Natural killer cell (primary cell): ENCODE measurements around the gene AGAP2. TPM values are rescaled to one million over a fixed set of nuclear protein-coding genes. Genes with fewer than 3 reads are reported as not detected.
"Not testable (repeated sequence)": the region's sequence is repeated elsewhere in the genome, so short reads cannot be mapped to it uniquely, and the experiment has no call there.

Experiments
- ATAC-seq, 3 donors: fragments of 150-1000 bp in 2 of 3; fragments of 200-7000 bp in 1 of 3; cut with Tn5 transposase; 1 replicate in 1 of 3; 2 replicates in 2 of 3; pipeline ENCODE4 v1.10.0; 2021; ENCODE audit warnings: mild to moderate bottlenecking in 2 of 3, moderate library complexity in 2 of 3
- DNase-seq, 2 donors: peaks; one replicate each; pipeline versions ENCODE4 v3.0.0 to v3.0.0-alpha.2; 2013 to 2021; ENCODE audit warnings: mixed read lengths in 1 of 2
- H3K27ac ChIP-seq: one replicate; pipeline ENCODE4 v1.5.1; 2013; ENCODE audit warnings: mild to moderate bottlenecking, low read length
- H3K27me3 ChIP-seq: one replicate; pipeline ENCODE4 v1.6.1; 2013; ENCODE audit warnings: low read length; ENCODE audit not compliant: control insufficient read depth, insufficient read depth
- H3K36me3 ChIP-seq: one replicate; pipeline ENCODE4 v1.6.1; 2013; ENCODE audit warnings: low read length; ENCODE audit not compliant: control insufficient read depth, insufficient read depth
- H3K4me1 ChIP-seq: one replicate; pipeline ENCODE4 v1.6.1; 2013; ENCODE audit warnings: low read length; ENCODE audit not compliant: control insufficient read depth, insufficient read depth
- H3K4me3 ChIP-seq: one replicate; pipeline ENCODE4 v1.5.1; 2013; ENCODE audit warnings: low read length
- H3K9me3 ChIP-seq: one replicate; pipeline ENCODE4 v1.6.1; 2013; ENCODE audit warnings: low read length; ENCODE audit not compliant: control insufficient read depth, insufficient read depth
- H3K27ac Mint-ChIP-seq, 2 donors: one replicate each; pipeline ENCODE4 v1.8.0; 2022; ENCODE audit warnings: mild to moderate bottlenecking in 2 of 2, mixed read lengths in 2 of 2, moderate library complexity in 1 of 2
- H3K27me3 Mint-ChIP-seq, 2 donors: one replicate each; pipeline ENCODE4 v1.8.0; 2022; ENCODE audit warnings: low read depth in 2 of 2, mixed read lengths in 2 of 2
- H3K36me3 Mint-ChIP-seq: one replicate; pipeline ENCODE4 v1.8.0; 2022; ENCODE audit warnings: mixed read lengths
- H3K4me1 Mint-ChIP-seq, 2 donors: one replicate each; pipeline ENCODE4 v1.8.0; 2022; ENCODE audit warnings: mixed read lengths in 2 of 2
- H3K4me3 Mint-ChIP-seq: one replicate; pipeline ENCODE4 v1.8.0; 2022; ENCODE audit warnings: mild to moderate bottlenecking, moderate library complexity, mixed read lengths
- H3K9me3 Mint-ChIP-seq, 2 donors: one replicate each; pipeline ENCODE4 v1.8.0; 2022; ENCODE audit warnings: mixed read lengths in 2 of 2
- WGBS: methylation state at CpG from one replicate; pipeline ENCODE4 v1.1.7; 2013; ENCODE audit warnings: missing lambda C conversion rate; ENCODE audit not compliant: insufficient coverage; 5-methylcytosine and 5-hydroxymethylcytosine counted together
- intact Hi-C: fragments of 100-400 bp; cut with micrococcal nuclease; formaldehyde crosslinking; loops from one replicate; pipeline ENCODE4 v1.14.2; 2022
- total RNA-seq, 4 donors: library from RNA; stranded (reverse); fragments of 120-200 nt in 1 of 4; gene quantifications; one replicate each; pipeline versions ENCODE4 v1.2.3 to v1.2.4, GENCODE V29; 2013 to 2022
- TF ChIP-seq, protein P1 (sequence below): fragments of 200-600 bp; IDR thresholded peaks from one replicate; pipeline ENCODE4 v1.8.0; 2022; ENCODE audit warnings: antibody characterized with exemption

Gene AGAP2
- total RNA-seq, 3 donors from 2014 or later (not counting 1 experiment from before 2014, with no cell fraction given): 54.1 to 63.5 (median 54.8) TPM

DNA sequence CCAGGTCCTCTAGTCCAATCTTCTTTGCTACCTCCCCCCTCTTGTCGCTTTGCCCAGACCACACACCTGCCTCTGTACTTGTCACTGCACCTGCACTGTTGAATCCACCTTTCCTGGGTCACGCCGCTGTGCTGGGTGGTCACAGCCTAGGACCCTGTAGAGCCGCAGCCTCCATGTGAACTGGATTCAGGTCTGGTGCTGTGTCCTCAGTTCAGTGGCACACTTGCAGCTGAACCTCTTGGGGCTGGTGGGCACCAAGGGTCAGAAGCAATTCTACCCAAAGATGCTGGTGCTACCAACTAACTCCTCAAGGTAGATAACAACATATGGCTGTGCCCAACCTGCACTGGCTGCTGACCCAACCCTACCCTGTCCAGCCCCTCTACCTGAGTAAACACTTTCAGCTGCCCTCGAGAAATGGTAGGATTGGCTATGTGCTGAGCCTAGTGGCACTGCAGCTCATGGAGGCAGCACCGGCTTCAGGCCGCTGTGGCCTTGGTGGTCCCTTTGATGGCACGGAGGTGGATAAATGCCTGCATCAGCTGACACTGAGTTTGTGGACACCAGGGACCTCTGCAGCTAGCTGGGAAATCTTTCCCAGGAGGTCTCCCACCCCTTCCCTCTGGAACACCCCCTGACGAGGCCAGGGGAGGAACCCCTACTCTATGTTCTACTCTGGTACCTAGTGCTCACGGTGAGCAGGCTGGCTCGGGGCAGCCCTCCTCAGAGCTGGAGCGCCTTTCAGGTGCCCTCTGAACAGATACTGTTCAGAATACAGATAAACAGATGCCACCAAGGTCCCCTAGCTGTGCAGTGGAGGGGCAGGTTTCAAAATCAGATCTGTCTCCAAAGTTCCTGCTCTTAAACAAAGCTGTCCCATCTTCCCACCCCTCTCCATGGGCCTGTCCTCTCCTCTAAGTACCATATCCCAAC is 14.3 kb downstream of the AGAP2 start:
- Mint-ChIP-seq H3K36me3 (peaks cover 5% of the 10 kb centered on the region), H3K9me3 (no peaks in the 10 kb centered on the region), H3K4me1 (peaks cover 17 to 19% of the 10 kb centered on the region in 2 donors), H3K27ac (peak overlapping the region; percentile 58 to 74), H3K27me3 (no peaks in the 10 kb centered on the region), H3K4me3 (no peak overlapping the region)
- Histone ChIP-seq H3K4me1 (peaks cover 6% of the 10 kb centered on the region), H3K27ac (no peak overlapping the region), H3K4me3 (no peak overlapping the region), H3K9me3 (no peaks in the 10 kb centered on the region), H3K27me3 (no peaks in the 10 kb centered on the region), H3K36me3 (peaks cover 53% of the 10 kb centered on the region)
- 94% methylated on average over 12 of the region's 12 CpGs for WGBS
- intact Hi-C loops: no loop called here
- no peak for ATAC-seq
- TF ChIP-seq, protein P1, sequence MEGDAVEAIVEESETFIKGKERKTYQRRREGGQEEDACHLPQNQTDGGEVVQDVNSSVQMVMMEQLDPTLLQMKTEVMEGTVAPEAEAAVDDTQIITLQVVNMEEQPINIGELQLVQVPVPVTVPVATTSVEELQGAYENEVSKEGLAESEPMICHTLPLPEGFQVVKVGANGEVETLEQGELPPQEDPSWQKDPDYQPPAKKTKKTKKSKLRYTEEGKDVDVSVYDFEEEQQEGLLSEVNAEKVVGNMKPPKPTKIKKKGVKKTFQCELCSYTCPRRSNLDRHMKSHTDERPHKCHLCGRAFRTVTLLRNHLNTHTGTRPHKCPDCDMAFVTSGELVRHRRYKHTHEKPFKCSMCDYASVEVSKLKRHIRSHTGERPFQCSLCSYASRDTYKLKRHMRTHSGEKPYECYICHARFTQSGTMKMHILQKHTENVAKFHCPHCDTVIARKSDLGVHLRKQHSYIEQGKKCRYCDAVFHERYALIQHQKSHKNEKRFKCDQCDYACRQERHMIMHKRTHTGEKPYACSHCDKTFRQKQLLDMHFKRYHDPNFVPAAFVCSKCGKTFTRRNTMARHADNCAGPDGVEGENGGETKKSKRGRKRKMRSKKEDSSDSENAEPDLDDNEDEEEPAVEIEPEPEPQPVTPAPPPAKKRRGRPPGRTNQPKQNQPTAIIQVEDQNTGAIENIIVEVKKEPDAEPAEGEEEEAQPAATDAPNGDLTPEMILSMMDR: no peak
- peak in 1 of 2 donors; percentile 12 for DNase-seq

DNA sequence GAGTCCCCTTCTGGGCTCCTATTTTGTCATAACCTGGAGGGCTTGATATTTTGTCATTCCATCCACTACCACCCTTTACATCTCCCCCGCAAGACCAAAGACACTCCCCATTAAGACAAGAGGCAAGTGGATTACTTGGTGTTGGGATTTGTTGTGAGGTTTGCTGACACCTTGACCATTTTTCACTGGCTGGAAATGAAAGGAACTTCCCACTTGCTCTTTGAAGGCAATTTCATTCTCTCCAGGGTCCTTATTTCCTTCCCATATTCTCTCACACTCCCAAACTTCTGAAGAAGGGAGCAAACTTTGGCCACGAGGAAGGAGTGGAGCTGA is 14.9 kb downstream of the AGAP2 start:
- Histone ChIP-seq H3K27me3 (no peaks in the 10 kb centered on the region), H3K36me3 (peaks cover 55% of the 10 kb centered on the region), H3K9me3 (no peaks in the 10 kb centered on the region), H3K4me1 (peaks cover 6% of the 10 kb centered on the region), H3K4me3 (no peak overlapping the region), H3K27ac (no peak overlapping the region)
- no CpG with 5 or more reads among the region's 2 CpGs for WGBS
- H3K9me3 Mint-ChIP-seq: no peaks in the 10 kb centered on the region
- peaks cover 17 to 19% of the 10 kb centered on the region in 2 donors for H3K4me1 Mint-ChIP-seq
- no peaks in the 10 kb centered on the region for H3K27me3 Mint-ChIP-seq
- TF ChIP-seq, protein P1: no peak
- DNase-seq (peak in 1 of 2 donors; percentile 3), ATAC-seq (no peak)
- no peak overlapping the region for H3K4me3 Mint-ChIP-seq
- intact Hi-C loops: no loop called here
- H3K36me3 Mint-ChIP-seq: peaks cover 9% of the 10 kb centered on the region
- peak overlapping the region; percentile 58 to 74 for H3K27ac Mint-ChIP-seq

DNA sequence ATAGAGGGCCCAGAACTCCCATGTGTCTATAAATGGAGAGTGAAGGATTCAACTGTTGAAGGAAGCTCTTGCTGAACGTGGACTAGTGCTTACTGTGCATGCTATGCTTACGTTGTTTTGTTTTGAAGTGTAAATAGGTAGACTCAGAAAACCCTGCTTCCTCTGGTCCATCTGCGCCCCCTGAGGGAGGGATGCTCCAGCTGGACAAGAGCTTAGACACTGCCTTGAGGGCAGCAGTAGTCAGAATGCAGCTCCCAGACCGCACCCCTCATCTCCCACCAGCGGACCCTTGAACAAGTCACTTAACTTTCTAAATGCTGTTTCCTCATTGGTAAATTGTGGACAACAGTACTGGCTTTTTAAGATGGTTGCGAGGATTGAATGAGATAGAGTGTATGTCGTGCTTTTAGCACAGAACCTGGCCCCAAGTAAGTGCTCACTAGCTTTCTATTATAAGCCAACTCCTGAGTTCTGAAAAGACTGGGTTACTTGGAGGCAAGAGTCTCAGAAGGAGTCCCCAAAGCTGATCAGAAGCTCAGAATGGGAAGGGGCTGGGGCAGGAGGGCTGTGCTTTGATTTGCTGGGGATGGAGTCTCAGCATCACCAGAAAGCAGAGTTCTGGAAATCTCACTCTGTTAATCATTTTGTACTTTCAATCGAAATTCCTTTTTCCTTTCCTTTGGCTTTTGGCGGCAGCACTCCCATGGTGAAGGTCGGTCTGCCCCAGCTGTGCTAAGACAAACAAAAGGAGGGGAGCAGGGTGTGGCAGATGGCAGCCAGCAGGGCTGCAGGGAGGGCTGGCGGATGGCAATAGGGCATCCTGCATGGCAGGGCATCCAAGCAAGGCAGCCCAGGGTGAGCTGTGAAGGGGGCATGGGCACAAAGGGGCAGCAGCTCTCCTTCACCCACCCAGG is 15.6 kb downstream of the AGAP2 start:
- DNase-seq: no peak
- TF ChIP-seq, protein P1: no peak
- ATAC-seq: no peak
- Histone ChIP-seq H3K27ac (no peak overlapping the region), H3K4me3 (no peak overlapping the region), H3K27me3 (no peaks in the 10 kb centered on the region), H3K4me1 (peaks cover 6% of the 10 kb centered on the region), H3K9me3 (no peaks in the 10 kb centered on the region), H3K36me3 (peaks cover 57% of the 10 kb centered on the region)
- no peak overlapping the region for H3K4me3 Mint-ChIP-seq
- 90% methylated on average over 11 of the region's 11 CpGs for WGBS
- peak overlapping the region; percentile 58 to 74 for H3K27ac Mint-ChIP-seq
- peaks cover 17 to 19% of the 10 kb centered on the region in 2 donors for H3K4me1 Mint-ChIP-seq
- no peaks in the 10 kb centered on the region for H3K27me3 Mint-ChIP-seq
- intact Hi-C loops: no loop called here
- H3K36me3 Mint-ChIP-seq: peaks cover 9% of the 10 kb centered on the region
- H3K9me3 Mint-ChIP-seq: no peaks in the 10 kb centered on the region

DNA sequence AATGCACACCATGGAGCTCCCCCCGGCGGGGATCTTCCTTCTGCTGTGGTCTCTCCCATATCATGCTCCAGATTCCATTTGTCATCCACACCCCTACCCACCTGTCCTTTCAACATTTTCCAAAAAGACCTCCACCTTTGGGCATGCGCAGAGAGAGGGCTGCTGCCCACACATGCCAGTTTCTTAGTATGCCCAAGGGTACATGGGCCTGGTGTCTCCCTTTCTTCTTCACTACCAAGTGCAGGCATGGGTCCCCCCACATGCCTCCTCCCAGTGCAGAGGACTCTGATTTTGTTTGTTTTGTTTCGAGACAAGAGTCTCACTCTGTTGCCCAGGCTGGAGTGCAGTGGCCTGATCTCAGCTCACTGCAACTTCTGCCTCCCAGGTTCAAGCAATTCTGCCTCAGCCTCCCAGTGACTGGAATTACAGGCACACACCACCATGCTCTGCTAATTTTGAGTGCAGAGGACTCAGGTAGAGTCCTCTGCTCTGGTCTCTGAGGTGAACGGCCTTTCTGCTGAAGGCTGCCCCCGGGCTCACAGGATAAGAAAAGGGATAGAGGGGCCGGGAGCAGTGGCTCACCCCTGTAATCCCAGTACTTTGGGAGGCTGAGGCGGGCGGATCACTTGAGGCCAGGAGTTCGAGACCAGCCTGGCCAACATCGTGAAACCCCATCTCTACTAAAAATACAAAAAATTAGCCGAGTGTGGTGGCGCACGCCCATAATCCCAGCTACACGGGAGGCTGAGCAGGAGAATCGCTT is 16.5 kb downstream of the AGAP2 start:
- H3K4me3 ChIP-seq, H3K36me3 Mint-ChIP-seq, ATAC-seq, H3K9me3 Mint-ChIP-seq, H3K27me3 Mint-ChIP-seq, H3K27me3 ChIP-seq, DNase-seq, H3K4me3 Mint-ChIP-seq, H3K4me1 ChIP-seq, H3K9me3 ChIP-seq, H3K27ac ChIP-seq, intact Hi-C loops: not testable (repeated sequence)
- Mint-ChIP-seq H3K4me1 (peaks cover 17 to 19% of the 10 kb centered on the region in 2 donors), H3K27ac (peak overlapping the region; percentile 18 to 61)
- WGBS: 97% methylated on average over 16 of the region's 16 CpGs
- H3K36me3 ChIP-seq: peaks cover 55% of the 10 kb centered on the region
